SK-N-SH (cell line): ENCODE results near the gene SPOCK1. TPM values are rescaled to one million over a fixed set of nuclear protein-coding genes. Genes with fewer than 3 reads are reported as not detected.

Experiments used
- CTCF ChIA-PET: fragments of 300-600, 350-600 bp; formaldehyde crosslinking; extraction: SDS; loops from one replicate; lab custom pipeline; 2021; lab: Yijun Ruan, JAX
- POLR2A ChIA-PET: fragments of 350-600 bp; sonication (Branson Sonifier 250); formaldehyde crosslinking; extraction: SDS; loops from one replicate; lab custom pipeline; 2020; ENCODE audit warnings: antibody characterized with exemption, inconsistent platforms; lab: Yijun Ruan, JAX
- DNase-seq: peaks from one replicate; pipeline ENCODE4 v3.0.0; 2012
- H2AFZ ChIP-seq: fragments of 200-600 bp; sonication (generic); 2 replicates; pipeline ENCODE4 v1.8.1; 2016; ENCODE audit warnings: antibody characterized with exemption, mild to moderate bottlenecking, low read depth
- H3F3A ChIP-seq: fragments of 200-600 bp; sonication (generic); replicated peaks from 2 replicates; pipeline ENCODE3; 2016; ENCODE audit warnings: antibody characterized with exemption, mild to moderate bottlenecking; ENCODE audit not compliant: insufficient read depth
- H3K27ac ChIP-seq, 2 experiments: fragments of 200-500 bp in 1 of 2; fragments of 200-600 bp in 1 of 2; sonication (Bioruptor generic) in 1 of 2; sonication (generic), shearing (Covaris generic) in 1 of 2; 2 replicates each; pipeline versions ENCODE4 v1.5.1 to v1.6.1; 2014 to 2016; ENCODE audit warnings: low read depth in 2 of 2, inconsistent platforms in 1 of 2, low read length in 1 of 2, mild to moderate bottlenecking in 1 of 2, mixed read lengths in 1 of 2
- H3K27me3 ChIP-seq: fragments of 200-600 bp; sonication (generic), shearing (Covaris generic); 2 replicates; pipeline ENCODE4 v1.6.1; 2016; ENCODE audit warnings: mixed run types; ENCODE audit not compliant: insufficient read depth
- H3K36me3 ChIP-seq, 2 experiments: fragments of 200-500 bp in 1 of 2; fragments of 200-600 bp in 1 of 2; sonication (Bioruptor generic) in 1 of 2; sonication (generic) in 1 of 2; replicated peaks in 1 of 2; 2 replicates each; pipeline versions ENCODE3 to v1.5.1; 2014 to 2016; ENCODE audit warnings: low read length in 1 of 2, mild to moderate bottlenecking in 1 of 2; ENCODE audit not compliant: insufficient read depth in 2 of 2, control insufficient read depth in 1 of 2
- H3K4me1 ChIP-seq, 2 experiments: fragments of 200-500 bp in 1 of 2; fragments of 200-600 bp in 1 of 2; sonication (Bioruptor generic) in 1 of 2; sonication (generic), shearing (Covaris generic) in 1 of 2; 2 replicates each; pipeline versions ENCODE4 v1.5.1 to v1.6.1; 2014 to 2016; ENCODE audit warnings: low read depth in 1 of 2, low read length in 1 of 2, mixed run types in 1 of 2; ENCODE audit not compliant: insufficient read depth in 2 of 2, control insufficient read depth in 1 of 2
- H3K4me2 ChIP-seq: fragments of 200-600 bp; sonication (generic), shearing (Covaris generic); 2 replicates; pipeline ENCODE4 v1.6.1; 2017; ENCODE audit warnings: mixed run types
- H3K4me3 ChIP-seq, 2 experiments: fragments of 200-500 bp in 1 of 2; fragments of 200-600 bp in 1 of 2; sonication (Bioruptor generic) in 1 of 2; sonication (generic), shearing (Covaris generic) in 1 of 2; 2 replicates each; pipeline versions ENCODE4 v1.5.1 to v1.8.1; 2014 to 2016; ENCODE audit warnings: low read depth in 2 of 2, inconsistent platforms in 1 of 2, low read length in 1 of 2, mild to moderate bottlenecking in 1 of 2, mixed read lengths in 1 of 2, moderate library complexity in 1 of 2
- H3K79me2 ChIP-seq: fragments of 200-600 bp; sonication (generic); 2 replicates; pipeline ENCODE4 v1.8.1; 2017; ENCODE audit warnings: mild to moderate bottlenecking; ENCODE audit not compliant: insufficient read depth
- H3K9ac ChIP-seq: fragments of 200-600 bp; sonication (generic); 2 replicates; pipeline ENCODE4 v1.6.1; 2017; ENCODE audit warnings: mixed run types
- H3K9me2 ChIP-seq: fragments of 200-600 bp; sonication (generic); 2 replicates; pipeline ENCODE4 v1.6.1; 2017; ENCODE audit warnings: mixed run types
- H3K9me3 ChIP-seq: fragments of 200-600 bp; sonication (generic); 2 replicates; pipeline ENCODE4 v1.6.1; 2017; ENCODE audit warnings: mixed run types, mild to moderate bottlenecking, moderate library complexity
- H4K20me1 ChIP-seq: fragments of 200-600 bp; sonication (generic); 2 replicates; pipeline ENCODE4 v1.6.1; 2017; ENCODE audit warnings: mild to moderate bottlenecking, mixed run types; ENCODE audit not compliant: insufficient read depth
- ELF1 ChIP-seq: IDR thresholded peaks from 2 replicates; pipeline ENCODE4 v1.4.0; 2012
- EP300 ChIP-seq, 2 experiments: IDR thresholded peaks; 2 replicates each; pipeline versions ENCODE4 v1.4.0 to v1.6.1; 2012; ENCODE audit warnings: borderline replicate concordance in 1 of 2, low read depth in 1 of 2, low read length in 1 of 2
- EZH2phosphoT487 ChIP-seq: fragments of 200-600 bp; sonication (generic); IDR thresholded peaks from 2 replicates; pipeline ENCODE4 v1.6.1; 2017; ENCODE audit warnings: low read depth, mixed run types, mild to moderate bottlenecking, antibody characterized with exemption, moderate library complexity, borderline replicate concordance
- FOSL2 ChIP-seq: IDR thresholded peaks from 2 replicates; pipeline ENCODE4 v1.4.0; 2012; ENCODE audit warnings: low read depth, mild to moderate bottlenecking, moderate library complexity, borderline replicate concordance
- FOXJ3 ChIP-seq: sonication (generic); formaldehyde crosslinking; IDR thresholded peaks from 2 replicates; pipeline ENCODE4 v1.5.1; 2020; ENCODE audit warnings: mild to moderate bottlenecking, missing genetic modification reagents
- FOXM1 ChIP-seq: IDR thresholded peaks from 2 replicates; pipeline ENCODE4 v1.4.0; 2012; ENCODE audit warnings: low read depth, mild to moderate bottlenecking
- GABPA ChIP-seq: IDR thresholded peaks from 2 replicates; pipeline ENCODE4 v1.4.0; 2012; ENCODE audit warnings: low read depth, mild to moderate bottlenecking
- GATA2 ChIP-seq: sonication (generic); formaldehyde crosslinking; IDR thresholded peaks from 2 replicates; pipeline ENCODE4 v1.5.0; 2020; ENCODE audit warnings: mild to moderate bottlenecking, missing genetic modification reagents
- MEF2A ChIP-seq: IDR thresholded peaks from 2 replicates; pipeline ENCODE4 v1.4.0; 2012; ENCODE audit warnings: low read depth, borderline replicate concordance
- MXI1 ChIP-seq: IDR thresholded peaks from 2 replicates; pipeline ENCODE4 v1.6.1; 2012; ENCODE audit warnings: mild to moderate bottlenecking, low read depth, low read length, improper control_type of control experiment
- NFIC ChIP-seq: IDR thresholded peaks from 2 replicates; pipeline ENCODE4 v1.4.0; 2012; ENCODE audit warnings: borderline replicate concordance
- RAD21 ChIP-seq: IDR thresholded peaks from 2 replicates; pipeline ENCODE4 v1.6.1; 2012; ENCODE audit warnings: mild to moderate bottlenecking, low read length
- RFX5 ChIP-seq: IDR thresholded peaks from 2 replicates; pipeline ENCODE4 v1.6.1; 2012; ENCODE audit warnings: mild to moderate bottlenecking, improper control_type of control experiment, low read length
- RXRA ChIP-seq: IDR thresholded peaks from 2 replicates; pipeline ENCODE4 v1.4.0; 2012; ENCODE audit warnings: low read depth, mild to moderate bottlenecking, borderline replicate concordance
- SIN3A ChIP-seq: IDR thresholded peaks from 2 replicates; pipeline ENCODE4 v1.6.1; 2012; ENCODE audit warnings: low read depth, mild to moderate bottlenecking, low read length, moderate library complexity, borderline replicate concordance
- SMC3 ChIP-seq: IDR thresholded peaks from 2 replicates; pipeline ENCODE4 v1.6.1; 2012; ENCODE audit warnings: low read depth, low read length, improper control_type of control experiment
- TAF1 ChIP-seq: IDR thresholded peaks from 2 replicates; pipeline ENCODE4 v1.6.1; 2012; ENCODE audit warnings: low read depth, mild to moderate bottlenecking, low read length, moderate library complexity, borderline replicate concordance
- TEAD4 ChIP-seq: IDR thresholded peaks from 2 replicates; pipeline ENCODE4 v1.4.0; 2012; ENCODE audit warnings: mild to moderate bottlenecking, borderline replicate concordance; ENCODE audit not compliant: insufficient read depth
- YY1 ChIP-seq: IDR thresholded peaks from 2 replicates; pipeline ENCODE4 v1.4.0; 2012; ENCODE audit warnings: low read depth, mild to moderate bottlenecking
- WGBS: methylation state at CpG from one replicate; pipeline ENCODE4 v1.1.6; 2017; ENCODE audit warnings: low lambda C conversion rate; 5-methylcytosine and 5-hydroxymethylcytosine counted together
- polyA plus RNA-seq, 3 experiments: library from polyadenylated mRNA; depleted of rRNA; stranded (reverse); fragments of >200 nt; gene quantifications; 2 replicates each; pipeline ENCODE4 v1.2.3, GENCODE V29; 2012
- TF ChIP-seq, protein P1 (sequence below): IDR thresholded peaks from 2 replicates; pipeline ENCODE4 v1.4.0; 2012; ENCODE audit warnings: low read depth, borderline replicate concordance

SPOCK1 gene
- polyA plus RNA-seq, 1 of the 3 experiments (the other 2 are of a cell fraction) = 11.3 TPM

DNA sequence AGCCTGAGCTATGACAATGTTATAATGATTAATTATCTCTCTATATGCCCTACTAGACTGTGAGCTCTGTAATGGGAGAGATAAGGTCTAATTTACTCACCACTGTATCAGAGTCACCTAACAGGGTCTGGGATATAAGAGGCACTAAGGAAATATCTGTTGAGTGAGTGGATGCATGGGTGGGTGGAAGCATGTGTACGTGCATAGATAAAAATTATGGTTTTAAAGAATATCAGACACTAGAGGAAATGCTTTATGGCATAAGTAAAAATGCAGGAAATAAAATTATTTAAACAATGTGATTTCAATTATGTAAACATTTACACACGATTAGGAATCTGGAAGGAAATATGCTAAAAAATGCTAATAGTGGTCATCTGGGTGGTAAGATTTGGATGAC is 137.8 kb downstream of the SPOCK1 start:
- Histone ChIP-seq H4K20me1 (no peaks in the 10 kb centered on the region; the same call in 1 of the 2 replicates), H3K9me2 (no peaks in the 10 kb centered on the region), H3K36me3 (no peaks in the 10 kb centered on the region), H3K4me1 (peaks cover 9 to 44% of the 10 kb centered on the region in 2 experiments; a peak in 3 of 4 replicates), H3K27me3 (no peaks in the 10 kb centered on the region), H2AFZ (no peak overlapping the region), H3K27ac (peak overlapping the region in 1 of 2 experiments; percentile 69; a peak in 2 of 4 replicates), H3K79me2 (peaks cover 47% of the 10 kb centered on the region; the same call in 1 of the 2 replicates), H3K9me3 (no peaks in the 10 kb centered on the region), H3K9ac (peak overlapping the region; percentile 10; the same call in 1 of the 2 replicates), H3K4me3 (no peak overlapping the region), H3F3A (peaks cover 34% of the 10 kb centered on the region), H3K4me2 (peak overlapping the region; percentile 35; the same call in 1 of the 2 replicates)
- ChIA-PET CTCF (interaction anchor here (1.3 to 1.8 kb wide), 2 partner anchors 41 to 136 kb away, joined by 3 to 4 read pairs; no protein-coding TSS in a partner anchor), POLR2A (interaction anchor here (0.6 kb wide), 1 partner anchor 12 kb away, joined by 3 read pairs; no protein-coding TSS in a partner anchor)
- WGBS = 4% methylated on average over 2 of the region's 2 CpGs
- peak; percentile 41 for DNase-seq
- TF ChIP-seq GATA2 (CRISPR knock-in tag) (peak; percentile 68), RAD21 (peak; percentile 7; the same call in 1 of the 2 replicates), RFX5 (no peak), SMC3 (no peak), FOXM1 (no peak), TAF1 (no peak), EP300 (IDR thresholded peaks at IDR 0.05; ENCODE audit: borderline replicate concordance in 1 of 2, low read depth in 1 of 2, low read length in 1 of 2) (peak in 1 of 2 experiments; percentile 30; a peak in 1 of 4 replicates), FOXJ3 (CRISPR knock-in tag) (no peak), TEAD4 (no peak), MEF2A (no peak), FOSL2 (no peak), MXI1 (no peak), YY1 (no peak), ELF1 (no peak), NFIC (no peak), RXRA (no peak), SIN3A (no peak), EZH2phosphoT487 (no peak), GABPA (no peak)
- TF ChIP-seq, protein P1, sequence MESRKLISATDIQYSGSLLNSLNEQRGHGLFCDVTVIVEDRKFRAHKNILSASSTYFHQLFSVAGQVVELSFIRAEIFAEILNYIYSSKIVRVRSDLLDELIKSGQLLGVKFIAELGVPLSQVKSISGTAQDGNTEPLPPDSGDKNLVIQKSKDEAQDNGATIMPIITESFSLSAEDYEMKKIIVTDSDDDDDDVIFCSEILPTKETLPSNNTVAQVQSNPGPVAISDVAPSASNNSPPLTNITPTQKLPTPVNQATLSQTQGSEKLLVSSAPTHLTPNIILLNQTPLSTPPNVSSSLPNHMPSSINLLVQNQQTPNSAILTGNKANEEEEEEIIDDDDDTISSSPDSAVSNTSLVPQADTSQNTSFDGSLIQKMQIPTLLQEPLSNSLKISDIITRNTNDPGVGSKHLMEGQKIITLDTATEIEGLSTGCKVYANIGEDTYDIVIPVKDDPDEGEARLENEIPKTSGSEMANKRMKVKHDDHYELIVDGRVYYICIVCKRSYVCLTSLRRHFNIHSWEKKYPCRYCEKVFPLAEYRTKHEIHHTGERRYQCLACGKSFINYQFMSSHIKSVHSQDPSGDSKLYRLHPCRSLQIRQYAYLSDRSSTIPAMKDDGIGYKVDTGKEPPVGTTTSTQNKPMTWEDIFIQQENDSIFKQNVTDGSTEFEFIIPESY = no peak
